GM18951 (cell line): Measurements from ENCODE around the gene FADD.

Experiments used
- POLR2A ChIP-seq: IDR thresholded peaks from 4 replicates; pipeline ENCODE4 v1.6.1; 2011; ENCODE audit warnings: mild to moderate bottlenecking; ENCODE audit not compliant: insufficient read length, insufficient read depth; ENCODE audit errors: extremely low read depth
- in situ Hi-C: fragments of 300-500 bp; cut with MboI; formaldehyde crosslinking; loops from one replicate; pipeline ENCODE4 v1.12.0; 2022; ENCODE audit warnings: low sequenced_read_pairs, mixed read lengths, inconsistent platforms; ENCODE audit not compliant: unreplicated experiment

The FADD gene

DNA sequence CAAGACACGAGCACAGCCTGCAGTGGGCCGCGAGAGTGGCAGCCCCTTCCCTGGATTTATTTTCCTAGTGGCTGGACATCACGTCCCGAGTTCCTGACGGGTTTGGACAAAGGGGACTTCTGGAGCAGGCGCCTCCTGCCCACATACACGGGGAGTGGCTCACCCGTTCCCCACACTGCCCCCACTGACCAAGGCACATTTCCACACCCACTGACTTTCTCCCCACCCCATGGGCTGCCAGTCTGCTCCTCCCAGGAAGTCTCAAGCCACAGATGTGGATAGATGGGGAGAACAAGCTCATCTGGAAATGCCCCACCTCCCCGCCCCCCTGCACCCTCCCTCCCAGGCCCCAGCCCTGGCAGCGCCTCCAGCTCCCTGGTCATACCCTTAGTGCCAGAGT, 34.0 kb upstream of the FADD start:
- in situ Hi-C loops: no loop called here
- TF ChIP-seq POLR2A: no peak

DNA sequence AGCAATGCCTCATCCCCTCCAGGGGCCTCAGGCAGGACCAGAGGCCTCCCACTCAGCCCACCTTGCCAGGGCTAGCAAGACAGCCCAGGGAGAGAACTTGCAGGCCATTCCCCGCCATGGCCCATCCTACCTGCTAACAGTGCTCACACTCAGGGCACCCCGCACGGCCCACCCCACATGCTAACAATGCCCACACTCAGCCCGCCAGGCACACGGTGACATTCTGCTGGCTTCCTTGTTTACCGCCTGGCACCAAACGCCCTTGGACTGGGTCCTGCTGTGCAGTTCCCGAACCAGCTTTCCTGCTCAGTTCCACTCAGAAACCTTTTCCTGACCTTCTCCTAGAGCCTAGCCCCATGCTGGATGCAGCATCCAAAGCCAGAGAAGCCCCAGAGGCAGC, 33.5 kb upstream of the FADD start:
- no peak for TF ChIP-seq POLR2A
- in situ Hi-C loops: no loop called here

DNA sequence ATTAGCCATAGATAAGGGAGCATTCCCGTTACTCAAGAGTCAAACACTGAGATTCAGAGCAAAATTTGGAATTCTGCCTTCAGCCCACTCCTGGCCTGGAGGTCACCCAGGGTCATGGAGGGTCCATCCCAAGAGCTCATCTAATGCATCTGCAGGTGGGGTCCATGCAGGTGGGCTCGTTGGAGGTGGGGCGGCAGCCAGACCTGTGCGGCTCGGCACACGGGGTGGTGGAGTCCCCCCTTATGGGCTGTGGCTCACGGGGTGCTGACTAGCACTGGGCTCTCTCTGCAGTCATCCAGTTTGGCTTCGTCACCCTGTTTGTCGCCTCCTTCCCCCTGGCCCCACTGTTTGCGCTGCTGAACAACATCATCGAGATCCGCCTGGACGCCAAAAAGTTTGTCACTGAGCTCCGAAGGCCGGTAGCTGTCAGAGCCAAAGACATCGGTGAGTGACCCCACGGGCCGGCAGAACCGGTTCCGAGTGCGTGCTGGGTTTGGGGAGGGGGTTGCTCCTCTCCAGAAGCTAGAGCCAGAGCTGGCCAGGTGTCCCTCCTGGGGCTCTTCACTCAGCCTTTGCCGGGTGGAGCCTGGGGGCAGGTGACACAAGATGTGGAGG, 32.4 kb upstream of the FADD start:
- in situ Hi-C loops: no loop called here

GRCh38 chr11:70173018-70173417, 30.1 kb upstream of the FADD start:
- no peak for TF ChIP-seq POLR2A
- in situ Hi-C loops: no loop called here

More for the DNA sequence above, 32.4 kb upstream of the FADD start:
- TF ChIP-seq POLR2A: no peak

DNA sequence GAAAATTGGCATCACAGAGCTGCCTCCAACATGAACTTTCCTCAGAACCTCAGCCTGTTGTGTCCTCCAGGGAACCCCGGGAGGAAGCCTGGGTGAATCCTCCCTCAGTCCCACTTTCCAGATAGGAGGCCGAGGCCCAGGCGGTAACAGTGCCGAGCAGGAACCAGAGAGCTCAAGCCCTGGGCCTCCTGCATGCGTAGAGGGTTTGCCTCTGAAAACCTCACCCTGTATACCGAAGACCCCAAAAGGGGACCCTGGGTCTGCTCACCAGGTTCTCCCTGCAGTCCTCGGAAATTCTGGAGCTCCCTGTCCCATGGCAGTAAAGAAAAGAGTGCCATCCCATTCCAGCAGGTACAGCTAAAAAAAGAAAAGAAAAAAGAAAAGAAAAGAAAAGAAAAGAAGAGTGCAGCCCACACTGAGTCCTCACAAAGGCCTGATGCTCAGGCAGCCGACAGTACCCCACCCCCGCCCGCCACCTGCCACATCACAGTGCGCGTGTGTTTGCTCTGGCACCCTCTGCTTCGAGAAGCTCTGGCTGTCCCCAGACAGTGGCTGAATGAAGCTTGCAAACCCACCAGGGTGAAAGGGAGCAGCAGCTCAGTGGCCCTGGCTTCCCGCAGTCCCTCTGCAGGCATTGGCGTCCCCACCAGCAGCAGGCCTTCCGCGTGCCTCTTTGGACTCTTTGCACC, 28.4 kb upstream of the FADD start:
- TF ChIP-seq POLR2A: no peak
- in situ Hi-C loops: loop anchor here (25.0 kb wide), 1 partner anchor 487 kb away; the partner anchor contains the start of gene LTO1

DNA sequence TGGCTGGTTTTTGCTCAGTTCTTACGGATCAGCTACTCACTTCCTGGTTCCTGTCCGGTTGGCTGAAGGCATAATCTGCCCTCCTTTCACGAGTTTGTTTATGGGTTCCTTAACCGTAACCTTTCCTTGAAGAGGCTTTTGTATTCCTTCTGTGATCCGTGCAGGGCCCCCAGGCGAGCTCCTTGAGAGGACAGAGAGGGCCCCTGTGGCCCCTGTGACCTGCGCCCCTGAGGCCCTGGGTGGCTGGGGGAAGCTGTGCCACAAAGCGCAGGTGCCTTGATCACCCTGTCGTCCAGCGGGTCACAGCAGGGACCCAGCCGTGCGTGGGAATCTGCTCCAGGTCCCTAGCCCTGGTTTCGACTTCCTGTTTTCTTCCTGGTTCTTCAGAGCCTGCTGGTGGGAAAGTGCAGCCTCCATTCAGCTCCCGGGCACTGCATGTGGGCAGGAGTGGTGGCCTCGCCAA, 27.8 kb upstream of the FADD start:
- in situ Hi-C loops: loop anchor here (25.0 kb wide), 1 partner anchor 488 kb away; the partner anchor contains the start of gene LTO1
- no peak for TF ChIP-seq POLR2A

DNA sequence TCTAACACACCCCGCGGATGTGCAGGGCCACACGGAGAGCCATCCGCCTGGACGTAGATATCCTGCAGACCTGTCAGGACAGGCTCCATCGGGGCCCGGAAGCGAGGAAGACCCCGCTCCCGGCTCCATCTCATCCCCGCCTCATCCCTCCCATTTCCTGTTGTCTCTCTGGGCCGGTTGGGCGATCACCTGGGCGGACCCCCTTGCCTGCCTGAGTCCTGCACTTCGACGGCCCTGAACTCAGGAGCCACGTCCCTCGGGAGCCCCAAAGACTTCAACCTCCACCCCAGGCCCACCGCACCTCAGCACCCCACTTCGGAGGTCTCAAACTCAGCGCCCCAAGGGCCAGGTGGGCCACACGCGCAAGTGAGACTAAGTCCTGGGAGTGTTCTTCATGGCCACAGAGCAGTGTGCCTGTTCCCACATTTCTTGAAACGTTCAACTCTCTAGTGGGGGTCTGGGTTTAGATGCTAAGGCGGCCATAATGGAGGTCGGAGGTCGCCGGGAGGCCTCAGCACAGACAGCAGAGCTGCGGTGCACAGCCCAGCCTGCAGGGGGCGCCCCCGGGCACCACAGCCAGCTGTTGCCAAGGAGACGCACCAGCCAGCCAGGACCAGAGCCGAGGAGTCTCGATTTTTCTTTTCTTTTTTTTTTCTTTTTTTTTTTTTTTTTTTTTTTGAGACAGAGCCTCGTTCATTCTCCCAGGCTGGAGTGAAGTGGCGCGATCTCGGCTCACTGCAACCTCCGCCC, 26.0 kb upstream of the FADD start:
- in situ Hi-C loops: loop anchor here (25.0 kb wide), 1 partner anchor 490 kb away; the partner anchor contains the start of gene LTO1

DNA sequence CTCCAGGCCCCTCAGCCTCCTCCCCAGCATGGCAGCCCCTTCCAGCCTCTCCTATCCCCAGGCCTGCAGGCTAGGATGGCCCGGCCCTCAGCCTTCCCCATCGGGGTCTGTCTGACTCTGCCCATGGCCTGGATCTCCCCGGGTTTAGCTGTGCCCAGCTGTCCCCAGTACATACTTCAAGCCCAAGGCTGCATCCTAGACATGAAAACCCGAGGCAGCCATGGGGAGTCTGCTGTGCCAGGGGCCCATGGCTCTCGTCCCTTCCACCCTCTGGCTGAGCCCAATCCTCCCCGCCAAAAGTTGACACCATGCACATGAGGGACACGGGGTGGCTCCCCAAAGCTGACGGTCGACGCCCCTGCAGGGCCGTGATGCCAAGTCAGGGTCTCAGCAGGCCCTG, 22.2 kb upstream of the FADD start:
- TF ChIP-seq POLR2A: no peak
- in situ Hi-C loops: loop anchor here (25.0 kb wide), 1 partner anchor 494 kb away; the partner anchor contains the start of gene LTO1

More for the DNA sequence above, 26.0 kb upstream of the FADD start:
- TF ChIP-seq POLR2A: no peak

GRCh38 chr11:70182266-70182665, 20.8 kb upstream of the FADD start:
- TF ChIP-seq POLR2A: no peak
- in situ Hi-C loops: loop anchor here (25.0 kb wide), 1 partner anchor 495 kb away; the partner anchor contains the start of gene LTO1

- TF ChIP-seq POLR2A: no peak
- in situ Hi-C loops: loop anchor here (25.0 kb wide), 1 partner anchor 496 kb away; the partner anchor contains the start of gene LTO1
These were observed 20.1 kb upstream of the FADD start for GRCh38 chr11:70183032-70183431.

DNA sequence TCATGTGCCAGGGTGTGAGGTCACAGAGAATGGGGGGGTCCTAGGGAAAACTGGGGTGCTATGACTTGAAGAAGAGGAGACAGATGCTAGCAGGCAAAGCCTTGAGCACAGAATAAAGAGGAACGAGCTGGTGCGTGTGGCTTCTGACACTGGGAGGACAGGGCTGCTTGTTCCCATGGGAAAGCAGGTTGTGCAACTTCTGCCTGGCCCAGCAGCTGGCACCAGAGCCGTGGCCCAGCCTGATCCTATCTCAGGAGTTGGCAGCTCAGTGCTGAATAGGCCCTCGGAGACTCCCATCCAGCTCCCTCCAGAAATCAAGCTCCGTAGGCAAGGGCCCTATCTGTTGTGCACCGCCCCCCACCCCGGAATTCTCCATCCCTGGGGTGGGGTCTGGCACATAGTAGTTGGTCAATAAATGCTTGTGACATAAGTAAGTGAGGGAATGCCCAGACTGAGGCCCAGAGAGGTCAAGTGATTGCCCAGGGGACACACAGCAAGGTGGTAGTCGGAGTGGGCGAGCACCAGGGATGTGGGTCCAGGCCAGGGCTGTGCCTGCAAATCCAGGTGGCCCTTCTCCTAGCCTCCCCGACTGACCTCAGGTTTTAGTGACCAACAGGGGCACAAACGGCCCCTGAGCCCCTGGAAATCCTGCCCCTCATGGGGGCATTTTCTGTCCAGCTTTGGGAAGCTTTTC, 19.5 kb upstream of the FADD start:
- TF ChIP-seq POLR2A: no peak
- in situ Hi-C loops: loop anchor here (25.0 kb wide), 1 partner anchor 496 kb away; the partner anchor contains the start of gene LTO1

DNA sequence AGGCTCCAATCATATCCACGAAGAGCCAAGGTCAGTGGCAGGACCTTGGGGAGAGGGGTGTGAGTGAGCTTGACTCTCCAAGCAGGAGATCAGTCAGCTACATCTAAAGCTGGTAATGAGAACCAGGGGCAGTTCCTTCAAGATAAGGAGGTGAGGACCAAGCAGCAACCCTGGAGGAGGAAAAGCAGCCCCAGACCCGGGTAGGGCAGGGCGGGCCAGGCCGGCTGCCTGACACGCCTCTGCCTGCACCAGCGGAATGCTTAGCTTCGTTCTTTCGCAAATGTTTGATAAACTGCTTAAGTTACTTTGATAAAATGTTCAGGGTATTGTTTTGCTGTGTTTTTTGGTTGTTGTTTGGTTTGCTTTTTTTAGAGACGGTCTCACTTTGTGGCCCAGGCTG, 18.7 kb upstream of the FADD start:
- in situ Hi-C loops: loop anchor here (25.0 kb wide), 1 partner anchor 497 kb away; the partner anchor contains the start of gene LTO1
- no peak for TF ChIP-seq POLR2A
